Fibroblast of skin of right biceps (primary cell): Measurements from ENCODE around the gene KRTAP4-16.
"Not testable (repeated sequence)": the region's sequence is repeated elsewhere in the genome, so short reads cannot be mapped to it uniquely, and the experiment has no call there.

ENCODE experiments used
- DNase-seq: peaks from one replicate; pipeline ENCODE4 v3.0.0-alpha.2; 2013

Gene KRTAP4-16

GRCh38 chr17:41118721-41119120 is 16.7 kb upstream of the KRTAP4-16 start:
- peak; percentile 49 for DNase-seq

GRCh38 chr17:41117846-41118386 is 15.9 kb upstream of the KRTAP4-16 start, which contains the start of gene KRTAP4-11:
KRTAP4-11 (minus strand) TSS chr17:41118373; CDS start chr17:41118315, 58 bp downstream.
- not testable (repeated sequence) for DNase-seq

GRCh38 chr17:41116297-41116696 is 14.3 kb upstream of the KRTAP4-16 start:
- peak; percentile 49 for DNase-seq

- no peak for DNase-seq
These were observed 9.3 kb upstream of the KRTAP4-16 start for GRCh38 chr17:41111151-41111885.

GRCh38 chr17:41108728-41109386 is 6.8 kb upstream of the KRTAP4-16 start:
- DNase-seq = not testable (repeated sequence)

- no peak for DNase-seq
These were observed 6.0 kb upstream of the KRTAP4-16 start for GRCh38 chr17:41107941-41108450.

- not testable (repeated sequence) for DNase-seq
These were observed 3.3 kb upstream of the KRTAP4-16 start, which contains the start of gene KRTAP4-9 for GRCh38 chr17:41105347-41105746. KRTAP4-9 (plus strand) TSS chr17:41105389; CDS start chr17:41105389, 0 bp downstream.

- DNase-seq = peak; percentile 90
These were observed 2.5 kb upstream of the KRTAP4-16 start for GRCh38 chr17:41104386-41105038.

GRCh38 chr17:41103896-41104295 is 1.9 kb upstream of the KRTAP4-16 start:
- peak; percentile 38 for DNase-seq

GRCh38 chr17:41099682-41100480 is 2.1 kb downstream of the KRTAP4-16 start:
- DNase-seq = peak; percentile 92

- DNase-seq = peak; percentile 71
These were observed 3.5 kb downstream of the KRTAP4-16 start for GRCh38 chr17:41098481-41098880.

GRCh38 chr17:41098042-41098441 is 4.0 kb downstream of the KRTAP4-16 start, which contains the start of gene KRTAP4-8:
KRTAP4-8 (minus strand) TSS chr17:41098142; CDS start chr17:41098084, 58 bp downstream.
- DNase-seq = no peak

GRCh38 chr17:41096055-41096454 is 6.0 kb downstream of the KRTAP4-16 start:
- no peak for DNase-seq

- not testable (repeated sequence) for DNase-seq
These were observed 13.2 kb downstream of the KRTAP4-16 start for GRCh38 chr17:41088760-41089352.

- DNase-seq = not testable (repeated sequence)
These were observed 17.7 kb downstream of the KRTAP4-16 start, which contains the start of gene KRTAP4-7 for GRCh38 chr17:41084100-41084856. KRTAP4-7 (plus strand) TSS chr17:41084150; CDS start chr17:41084207, 57 bp downstream.

GRCh38 chr17:41083427-41083826 is 18.6 kb downstream of the KRTAP4-16 start:
- DNase-seq = peak; percentile 86

- peak; percentile 61 for DNase-seq
These were observed 19.4 kb downstream of the KRTAP4-16 start for GRCh38 chr17:41082626-41083025.

GRCh38 chr17:41076788-41077187 is 25.2 kb downstream of the KRTAP4-16 start:
- no peak for DNase-seq

- DNase-seq = no peak
These were observed 28.3 kb downstream of the KRTAP4-16 start for GRCh38 chr17:41073676-41074075.

GRCh38 chr17:41071606-41072360 is 30.2 kb downstream of the KRTAP4-16 start:
- no peak for DNase-seq
